UCSD-AML1 (cell line): ENCODE results near the gene ZFAND6.
"Not testable (repeated sequence)": the region's sequence is repeated elsewhere in the genome, so short reads cannot be mapped to it uniquely, and the experiment has no call there.

Experiments used
- DNase-seq: peaks from one replicate; lab custom pipeline; 2025; ENCODE audit not compliant: unreplicated experiment; lab: John Stamatoyannopoulos, UW

The ZFAND6 gene

GRCh38 chr15:80058851-80059785 lies at the start of gene ZFAND6:
Gene ZFAND6, plus strand, starts transcription at chr15:80059676. Its CDS starts 60,669 bp downstream, at chr15:80120345.
- peak; percentile 97 for DNase-seq

DNA sequence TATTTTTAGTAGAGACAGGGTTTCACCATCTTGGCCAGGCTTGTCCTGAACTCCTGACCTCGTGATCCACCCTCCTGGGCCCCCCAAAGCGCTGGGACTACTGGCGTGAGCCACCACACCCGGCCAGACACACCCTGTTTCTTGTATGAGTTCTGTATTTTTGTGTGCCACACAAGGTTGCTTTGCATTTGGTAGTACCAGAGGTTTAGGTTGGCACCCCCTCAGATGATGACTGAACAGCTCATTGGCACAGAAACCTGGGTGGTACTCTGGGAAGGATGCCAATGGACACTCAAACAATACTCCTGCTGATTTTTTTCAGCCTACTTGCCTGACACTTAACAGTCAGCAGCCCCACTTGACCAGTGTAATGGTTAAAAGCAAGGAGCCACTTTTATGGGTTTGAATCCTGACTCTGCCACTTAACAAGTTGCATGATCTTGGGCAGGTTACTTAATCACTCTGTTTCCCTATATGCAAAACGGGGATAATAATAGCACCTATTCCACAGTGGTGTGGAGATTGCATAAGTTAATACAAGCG lies 49.3 kb upstream of the ZFAND6 start:
- DNase-seq = no peak

DNA sequence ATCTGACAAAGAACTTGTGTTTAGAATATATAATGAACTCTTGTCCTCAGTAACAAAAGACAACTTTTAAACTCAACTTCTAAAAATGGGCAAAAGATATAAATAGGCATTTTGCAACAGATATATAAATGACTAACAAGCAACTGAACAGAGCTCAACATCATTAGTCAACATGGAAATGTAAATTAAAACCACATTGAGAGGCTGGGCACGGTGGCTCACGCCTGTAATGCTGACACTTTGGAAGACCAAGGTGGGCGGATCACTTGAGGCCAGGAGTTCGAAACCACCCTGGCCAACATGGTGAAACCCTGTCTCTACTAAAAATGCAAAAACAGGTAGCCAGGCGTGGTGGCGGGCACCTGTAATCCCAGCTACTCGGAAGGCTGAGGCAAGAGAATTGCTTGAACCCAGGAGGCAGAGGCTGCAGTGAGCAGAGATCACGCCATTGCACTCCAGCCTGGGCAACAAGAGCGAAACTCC lies 48.4 kb upstream of the ZFAND6 start:
- not testable (repeated sequence) for DNase-seq

- DNase-seq = no peak
Measured at GRCh38 chr15:80011596-80011995, 47.9 kb upstream of the ZFAND6 start.

GRCh38 chr15:80012060-80012726 lies 47.3 kb upstream of the ZFAND6 start:
- no peak for DNase-seq

DNA sequence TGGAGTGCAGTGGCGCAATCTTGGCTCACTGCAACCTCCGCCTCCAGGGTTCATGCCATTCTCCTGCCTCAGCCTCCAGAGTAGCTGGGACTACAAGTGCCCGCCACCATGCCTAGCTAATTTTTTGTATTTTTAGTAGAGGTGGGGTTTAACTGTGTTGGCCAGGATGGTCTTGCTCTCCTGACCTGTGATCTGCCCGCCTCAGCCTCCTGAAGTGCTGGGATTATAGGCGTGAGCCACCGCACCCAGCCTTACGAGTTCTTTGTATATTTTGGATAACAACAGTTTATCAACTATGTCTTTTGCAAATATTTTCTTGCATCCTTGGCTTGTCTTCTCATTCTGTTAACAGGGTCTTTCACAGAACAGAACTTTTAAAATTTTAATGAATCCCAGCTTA lies 45.3 kb upstream of the ZFAND6 start:
- not testable (repeated sequence) for DNase-seq

GRCh38 chr15:80015156-80015555 lies 44.3 kb upstream of the ZFAND6 start:
- DNase-seq = no peak

- DNase-seq = not testable (repeated sequence)
Measured at GRCh38 chr15:80016506-80016905, 43.0 kb upstream of the ZFAND6 start.

- not testable (repeated sequence) for DNase-seq
Measured at GRCh38 chr15:80017139-80017538, 42.3 kb upstream of the ZFAND6 start.

DNA sequence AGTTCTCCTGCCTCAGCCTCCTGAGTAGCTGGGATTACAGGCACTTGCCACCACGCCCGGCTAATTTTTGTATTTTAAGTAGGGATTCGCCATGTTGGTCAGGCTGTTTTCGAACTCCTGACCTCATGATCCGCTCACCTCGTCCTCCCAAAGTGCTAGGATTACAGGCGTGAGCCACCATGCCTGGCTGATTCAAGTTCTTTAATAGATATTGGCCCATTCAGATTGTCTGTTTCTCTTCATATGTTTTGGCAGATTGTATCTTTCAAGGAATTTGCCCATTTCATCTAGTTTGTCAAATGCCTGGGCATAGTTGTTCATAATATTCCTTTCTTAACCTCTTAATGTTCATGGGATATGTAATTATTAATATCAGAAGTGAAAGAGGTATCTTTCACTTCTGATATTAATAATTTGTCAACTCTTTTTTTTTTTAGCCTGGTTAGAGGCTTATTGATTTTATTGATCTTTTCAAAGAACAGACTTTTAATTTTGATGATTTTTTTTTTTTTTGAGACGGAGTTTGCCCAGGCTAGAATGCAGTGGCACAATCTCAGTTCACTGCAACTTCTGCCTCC lies 40.2 kb upstream of the ZFAND6 start:
- DNase-seq = no peak

DNA sequence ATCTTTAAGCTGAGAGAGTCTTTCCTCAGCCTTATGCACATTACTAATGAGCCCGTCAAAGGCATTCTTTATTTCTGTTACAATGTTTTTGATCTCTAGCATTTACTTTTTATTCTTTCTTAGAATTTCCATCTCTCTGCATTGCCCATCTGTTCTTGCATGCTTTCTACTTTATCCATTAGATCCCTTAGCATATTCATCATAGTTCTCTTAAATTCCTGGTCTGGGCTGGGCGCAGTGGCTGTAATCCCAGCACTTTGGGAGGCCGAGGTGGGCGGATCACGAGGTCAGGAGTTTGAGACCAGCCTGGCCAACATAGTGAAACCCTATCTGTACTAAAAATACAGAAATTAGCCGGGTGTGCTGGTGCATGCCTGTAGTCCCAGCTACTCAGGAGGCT lies 39.3 kb upstream of the ZFAND6 start:
- DNase-seq = not testable (repeated sequence)

DNA sequence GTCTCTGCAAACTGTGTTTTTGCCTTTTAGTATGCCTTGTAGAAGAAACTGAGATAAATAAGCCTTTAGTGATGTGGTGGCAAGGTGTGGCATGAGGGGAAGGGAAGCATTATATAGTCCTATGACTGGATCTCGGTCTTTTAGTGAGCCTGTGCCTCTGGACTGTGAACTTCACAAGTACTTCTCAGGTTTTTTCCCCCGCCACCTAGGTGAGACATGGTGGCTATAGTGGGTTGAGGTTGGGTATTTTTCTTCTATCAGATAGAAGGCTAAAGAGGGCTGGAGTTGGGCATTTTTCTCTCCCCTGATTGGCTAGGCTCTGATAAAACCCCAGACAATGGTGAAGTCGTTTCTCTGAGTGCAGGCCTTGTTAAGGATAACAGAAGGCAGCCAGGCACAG lies 38.7 kb upstream of the ZFAND6 start:
- no peak for DNase-seq

DNA sequence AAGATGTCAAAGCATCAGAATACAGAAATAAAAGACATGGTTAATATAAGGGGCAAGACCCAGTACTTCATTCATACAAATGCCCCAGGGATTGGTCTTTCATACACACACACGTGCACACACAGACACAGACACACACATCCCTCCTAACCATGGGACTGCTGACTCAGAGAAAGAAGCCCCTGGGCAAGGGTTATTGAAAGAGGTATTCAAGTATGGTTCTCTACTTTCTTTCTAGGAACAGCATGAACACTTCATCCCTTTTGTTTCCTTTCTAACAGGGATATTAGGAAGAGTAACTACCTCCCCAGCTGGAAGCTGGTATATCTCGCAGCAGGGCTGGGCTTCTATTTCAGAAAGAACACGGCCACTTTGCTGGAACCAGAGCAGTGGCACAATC lies 33.2 kb upstream of the ZFAND6 start:
- no peak for DNase-seq

DNA sequence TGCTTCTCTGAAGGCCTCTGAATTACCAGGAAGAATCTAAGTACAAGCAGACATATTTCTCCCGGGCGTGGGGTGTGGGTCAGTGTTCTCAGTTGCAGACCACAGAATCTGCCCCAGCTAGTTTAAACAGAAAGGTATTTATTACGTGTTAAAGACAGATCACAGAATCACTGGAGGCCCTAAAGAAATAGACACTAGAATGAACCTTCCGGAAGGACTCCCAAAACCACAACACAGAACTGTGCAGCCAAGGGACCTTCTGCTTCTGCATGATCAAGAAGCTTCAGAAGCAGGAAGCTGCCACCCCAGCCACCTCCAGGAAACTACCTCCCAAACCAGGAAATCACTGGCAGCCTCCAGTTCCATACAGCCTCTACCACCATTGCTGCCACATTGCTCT lies 32.7 kb upstream of the ZFAND6 start:
- DNase-seq = peak; percentile 35

DNA sequence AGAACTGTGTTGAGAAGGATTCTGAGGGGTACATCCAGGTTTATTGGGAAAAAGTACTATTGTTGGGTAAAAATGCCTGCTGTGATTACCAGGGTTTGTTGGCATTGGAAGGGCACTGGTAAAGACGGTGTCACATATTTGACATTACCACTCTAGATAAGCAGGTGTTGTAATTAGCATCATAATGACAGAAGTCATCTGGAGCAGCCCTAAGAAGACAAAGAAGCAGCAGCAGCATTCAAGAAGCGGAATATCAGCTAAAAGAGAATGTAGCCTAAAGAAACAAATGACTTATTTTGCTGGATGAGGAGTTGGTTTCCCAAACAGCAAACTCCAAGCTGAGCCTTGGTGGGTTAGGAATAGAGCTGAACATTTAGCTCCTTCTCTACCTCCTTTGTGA lies 30.5 kb upstream of the ZFAND6 start:
- DNase-seq = no peak

- no peak for DNase-seq
Measured at GRCh38 chr15:80031841-80032240, 27.6 kb upstream of the ZFAND6 start.

GRCh38 chr15:80034629-80035028 lies 24.8 kb upstream of the ZFAND6 start:
- no peak for DNase-seq

GRCh38 chr15:80036071-80036470 lies 23.4 kb upstream of the ZFAND6 start:
- no peak for DNase-seq

- no peak for DNase-seq
Measured at GRCh38 chr15:80041494-80042253, 17.8 kb upstream of the ZFAND6 start.

DNA sequence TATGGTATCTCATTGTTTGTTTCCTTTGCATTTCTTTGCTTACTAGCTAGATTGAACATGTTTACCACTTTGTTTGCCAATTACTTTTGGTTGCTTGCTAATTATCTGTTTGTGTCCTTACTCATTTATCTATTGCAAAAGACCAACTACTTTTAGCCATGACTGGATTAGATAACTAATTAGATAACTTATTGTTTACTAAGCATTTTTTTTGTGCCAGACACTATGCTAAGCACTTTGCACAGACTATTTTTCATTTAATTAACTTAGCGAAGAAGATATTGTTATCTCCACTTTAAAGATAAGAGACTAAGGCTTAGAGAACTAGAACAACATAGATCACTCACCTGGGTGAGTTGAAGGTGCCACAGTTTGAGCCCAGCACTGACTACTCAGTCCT lies 16.9 kb upstream of the ZFAND6 start:
- DNase-seq = no peak

DNA sequence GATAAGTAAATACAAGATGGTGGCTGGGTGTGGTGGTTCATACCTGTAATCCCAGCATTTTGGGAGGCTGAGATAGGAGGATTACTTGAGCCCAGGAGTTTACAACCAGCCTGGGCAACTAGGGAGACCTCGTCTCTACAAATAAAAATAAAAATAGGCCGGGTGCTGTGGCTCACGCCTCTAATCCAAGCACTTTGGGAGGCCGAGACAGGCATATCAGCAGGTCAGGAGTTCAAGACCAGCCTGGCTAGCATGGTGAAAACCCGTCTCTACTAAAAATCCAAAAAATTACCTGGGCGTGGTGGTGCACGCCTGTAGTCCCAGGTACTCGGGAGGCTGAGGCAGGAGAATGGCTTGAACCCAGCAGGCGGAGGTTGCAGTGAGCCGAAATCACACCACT lies 14.3 kb upstream of the ZFAND6 start:
- not testable (repeated sequence) for DNase-seq
